ENCODE data around the gene RAPGEF4.

Gene RAPGEF4

GRCh38 chr2:173099804-173100203, 364.2 kb downstream of the RAPGEF4 start:
- ChIA-PET CTCF (interaction anchor here (1.0 to 1.5 kb wide), 5 partner anchors 9 to 72 kb away, joined by 3 to 7 read pairs (median 3); no protein-coding TSS in a partner anchor), POLR2A (no interaction called here)

GRCh38 chr2:173101687-173102086, 366.0 kb downstream of the RAPGEF4 start:
- no peak for TF ChIP-seq CTCF (IDR thresholded peaks at IDR 0.05; ENCODE audit: control extremely low read depth, extremely low read depth, low read depth, missing control alignments)
- DNase-seq (ENCODE audit: extremely low spot score) = peak; percentile 33
- ChIA-PET POLR2A (no interaction called here), CTCF (interaction anchor here (0.9 to 2.3 kb wide), 6 partner anchors 10 to 109 kb away, joined by 3 to 10 read pairs (median 4); no protein-coding TSS in a partner anchor)

More at GRCh38 chr2:173099804-173100203, 364.2 kb downstream of the RAPGEF4 start:
- no peak for TF ChIP-seq CTCF (IDR thresholded peaks at IDR 0.05; ENCODE audit: control extremely low read depth, extremely low read depth, low read depth, missing control alignments)
- no peak for DNase-seq (ENCODE audit: extremely low spot score)

Measured in GM10248 (cell line).